NCI-H82 treated with DMSO at 0.1 percent for 48 hours (cell line): ENCODE results near the gene NECAP2.
"Not testable (repeated sequence)": the region's sequence is repeated elsewhere in the genome, so short reads cannot be mapped to it uniquely, and the experiment has no call there.

Source experiments
- DNase-seq: peaks from one replicate; lab custom pipeline; 2025; ENCODE audit not compliant: unreplicated experiment; lab: John Stamatoyannopoulos, UW

The NECAP2 gene

GRCh38 chr1:16425125-16426025 is 15.1 kb upstream of the NECAP2 start:
- no peak for DNase-seq

- DNase-seq, result no peak
These were observed 9.9 kb upstream of the NECAP2 start for GRCh38 chr1:16430606-16431005.

DNA sequence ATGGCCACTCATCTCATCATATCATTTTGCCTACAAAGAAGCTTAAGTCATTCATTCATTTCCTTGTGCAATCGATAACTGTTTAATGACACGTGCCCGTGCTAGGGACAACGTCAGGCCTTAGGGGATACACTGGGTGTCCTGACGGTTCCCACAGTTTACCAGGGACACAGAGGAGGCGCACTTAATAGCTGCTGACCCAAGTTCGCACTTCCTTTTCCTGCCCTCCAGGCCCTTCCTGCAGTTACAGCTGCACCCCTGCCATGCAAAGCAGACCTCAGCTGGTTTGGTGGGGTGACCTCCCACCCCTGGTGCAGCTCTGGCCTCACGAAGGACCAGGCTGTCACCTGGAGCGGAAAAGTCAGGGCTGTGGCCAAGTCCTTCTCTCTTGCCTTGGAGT is 7.5 kb upstream of the NECAP2 start:
- no peak for DNase-seq

DNA sequence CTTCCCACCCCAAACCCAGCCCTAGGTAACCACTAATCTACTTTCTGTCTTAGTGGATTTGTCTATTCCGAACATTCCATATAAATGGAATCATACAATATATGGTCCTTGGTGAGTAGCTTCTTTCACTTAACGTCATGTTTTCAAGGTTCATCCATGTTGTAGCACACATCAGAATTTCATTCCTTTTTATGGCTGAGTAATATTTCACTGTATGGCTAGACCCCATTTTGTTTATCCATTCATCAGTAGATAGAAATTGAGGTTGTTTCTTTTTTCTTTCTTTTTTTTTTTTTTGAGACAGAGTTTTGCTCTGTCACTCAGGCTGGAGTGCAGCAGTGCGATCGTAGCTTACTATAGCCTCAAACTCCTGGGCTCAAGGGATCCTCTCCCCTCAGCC is 6.5 kb upstream of the NECAP2 start:
- DNase-seq, result no peak

DNA sequence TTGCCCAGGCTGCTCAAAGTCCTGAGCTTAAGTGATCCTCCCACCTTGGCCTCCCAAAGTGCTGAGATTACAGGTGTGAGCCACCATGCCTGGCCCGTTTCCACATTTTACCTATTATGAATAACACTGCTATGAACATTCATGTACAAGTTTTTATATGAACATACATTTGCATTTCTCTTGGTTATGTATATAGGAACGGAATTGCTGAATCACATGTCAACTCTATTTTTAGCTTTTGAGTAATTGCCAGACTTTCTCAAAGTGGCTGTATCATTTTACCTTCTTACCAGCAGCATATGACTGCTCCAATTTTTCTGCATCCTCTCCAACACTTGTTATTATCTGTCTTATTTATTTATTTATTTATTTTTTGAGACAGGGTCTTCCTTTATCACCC is 6.0 kb upstream of the NECAP2 start:
- no peak for DNase-seq

GRCh38 chr1:16436946-16437474 is 3.5 kb upstream of the NECAP2 start, which contains the start of gene SPATA21:
SPATA21 (minus strand) TSS chr1:16437424; CDS start chr1:16431371, 6,053 bp downstream.
- no peak for DNase-seq

DNA sequence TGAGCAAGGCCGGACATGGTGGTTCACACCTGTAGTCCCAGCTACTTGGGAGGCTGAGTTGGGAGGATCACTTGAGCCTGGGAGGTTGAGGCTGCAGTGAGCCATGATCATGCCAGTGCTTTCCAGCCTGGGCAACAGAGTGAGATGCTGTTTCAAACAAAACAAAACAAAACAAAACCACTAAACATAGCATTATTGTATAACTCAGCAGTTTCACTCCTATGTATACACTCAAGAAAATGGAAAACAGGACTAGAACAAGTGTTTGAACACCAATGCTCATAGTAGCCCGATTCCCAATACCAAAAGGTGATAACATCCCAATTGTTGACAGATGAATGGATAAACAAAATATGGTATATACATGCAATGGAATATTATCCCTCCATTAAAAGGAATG is 2.0 kb upstream of the NECAP2 start:
- no peak for DNase-seq

GRCh38 chr1:16438924-16439323 is 1.6 kb upstream of the NECAP2 start:
- DNase-seq, result no peak

DNA sequence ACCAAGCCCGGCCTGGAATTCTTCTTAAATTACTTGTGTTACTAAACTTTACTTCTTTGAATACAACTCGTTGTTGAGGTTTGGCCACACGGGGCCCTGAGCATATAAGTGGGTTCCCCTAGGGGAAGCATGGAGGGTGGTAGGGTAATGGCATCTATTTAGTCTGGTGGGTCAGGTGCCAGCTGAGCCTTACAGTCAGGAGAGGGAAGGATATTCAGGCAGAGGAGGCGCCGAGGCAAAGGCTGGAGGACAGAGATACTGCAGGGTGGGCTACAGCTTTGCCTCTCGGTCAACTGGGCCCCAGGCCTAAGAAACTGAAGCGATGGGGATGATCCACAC is 424 bp upstream of the NECAP2 start:
- no peak for DNase-seq

DNA sequence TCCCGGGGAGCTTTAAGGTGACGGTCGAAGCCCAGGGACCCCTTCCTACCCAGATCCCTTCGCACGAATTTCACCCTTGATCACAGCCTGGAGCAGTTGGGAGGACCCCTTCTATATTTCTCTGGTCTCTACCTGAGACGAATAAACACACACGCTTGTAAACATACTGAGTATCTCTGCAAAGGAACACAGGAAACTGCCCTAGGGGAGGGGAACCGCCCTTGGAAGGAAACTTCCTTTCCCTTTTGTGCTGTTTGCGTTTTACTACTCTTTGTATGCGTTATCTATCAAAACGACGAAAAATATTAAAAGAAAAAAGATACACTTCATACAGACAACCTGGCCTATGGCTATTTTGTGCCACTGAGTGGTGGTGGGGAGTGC is 750 bp downstream of the NECAP2 start:
- DNase-seq, result no peak

- no peak for DNase-seq
These were observed 1.7 kb downstream of the NECAP2 start for GRCh38 chr1:16442265-16442664.

- no peak for DNase-seq
These were observed 2.4 kb downstream of the NECAP2 start for GRCh38 chr1:16442941-16443340.

- no peak for DNase-seq
These were observed 3.6 kb downstream of the NECAP2 start for GRCh38 chr1:16443975-16444770.

- DNase-seq, result no peak
These were observed 4.5 kb downstream of the NECAP2 start for GRCh38 chr1:16445052-16445451.

DNA sequence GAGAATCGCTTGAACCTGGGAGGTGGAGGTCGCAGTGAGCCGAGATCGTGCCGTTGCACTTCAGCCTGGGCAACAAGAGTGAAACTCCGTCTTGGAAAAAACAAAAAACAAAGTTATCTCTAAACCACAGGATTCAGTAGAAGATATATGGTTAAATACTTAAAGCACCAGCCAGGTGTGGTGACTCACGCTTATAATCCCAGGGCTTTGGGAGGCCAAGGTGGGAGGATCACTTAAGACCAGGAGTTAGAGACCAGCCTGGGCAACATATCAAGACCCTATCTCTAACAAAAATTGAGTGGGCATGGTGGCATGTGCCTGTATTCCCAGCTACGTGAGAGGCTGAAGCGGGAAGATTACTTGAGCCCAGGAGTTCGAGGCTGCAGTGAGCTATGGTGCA is 5.6 kb downstream of the NECAP2 start:
- no peak for DNase-seq

DNA sequence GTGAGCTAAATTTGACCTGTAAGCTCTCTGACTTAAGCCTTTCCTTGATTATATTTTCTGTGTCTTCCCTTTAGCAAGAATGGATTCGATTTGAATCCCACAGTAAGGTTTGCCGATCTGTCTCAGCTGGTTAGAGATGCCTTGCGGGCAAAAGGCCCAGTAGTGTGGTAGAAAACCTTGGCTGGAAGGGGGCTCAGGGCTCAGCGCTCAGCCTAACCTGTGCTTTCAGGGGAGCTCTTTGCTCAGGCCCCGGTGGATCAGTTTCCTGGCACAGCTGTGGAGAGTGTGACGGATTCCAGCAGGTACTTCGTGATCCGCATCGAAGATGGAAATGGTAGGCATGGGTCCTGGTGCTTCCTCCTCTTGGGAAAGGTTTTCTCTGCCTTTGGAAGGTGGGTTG is 7.1 kb downstream of the NECAP2 start:
- no peak for DNase-seq

- no peak for DNase-seq
These were observed 8.5 kb downstream of the NECAP2 start for GRCh38 chr1:16449065-16449464.

DNA sequence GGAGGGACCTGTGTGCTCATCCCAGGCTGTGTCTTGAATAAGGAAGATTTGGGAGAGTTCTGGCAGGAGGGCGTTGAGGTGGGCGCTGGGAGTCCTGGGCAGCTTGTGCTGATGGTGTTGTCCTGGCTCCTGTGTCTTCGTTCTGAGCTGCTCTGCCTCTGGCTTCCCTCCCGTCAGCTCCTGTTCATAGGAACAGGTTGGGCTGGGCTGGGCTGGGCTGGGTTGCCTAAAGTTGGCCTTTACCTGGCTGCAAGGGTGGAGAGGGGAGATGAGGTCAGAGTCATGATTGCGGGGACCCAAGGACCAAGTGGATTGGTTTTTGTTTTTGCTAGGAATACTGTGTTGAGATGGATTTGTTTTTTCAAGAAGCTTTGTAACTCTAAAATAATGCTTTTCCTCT is 9.1 kb downstream of the NECAP2 start:
- no peak for DNase-seq

DNA sequence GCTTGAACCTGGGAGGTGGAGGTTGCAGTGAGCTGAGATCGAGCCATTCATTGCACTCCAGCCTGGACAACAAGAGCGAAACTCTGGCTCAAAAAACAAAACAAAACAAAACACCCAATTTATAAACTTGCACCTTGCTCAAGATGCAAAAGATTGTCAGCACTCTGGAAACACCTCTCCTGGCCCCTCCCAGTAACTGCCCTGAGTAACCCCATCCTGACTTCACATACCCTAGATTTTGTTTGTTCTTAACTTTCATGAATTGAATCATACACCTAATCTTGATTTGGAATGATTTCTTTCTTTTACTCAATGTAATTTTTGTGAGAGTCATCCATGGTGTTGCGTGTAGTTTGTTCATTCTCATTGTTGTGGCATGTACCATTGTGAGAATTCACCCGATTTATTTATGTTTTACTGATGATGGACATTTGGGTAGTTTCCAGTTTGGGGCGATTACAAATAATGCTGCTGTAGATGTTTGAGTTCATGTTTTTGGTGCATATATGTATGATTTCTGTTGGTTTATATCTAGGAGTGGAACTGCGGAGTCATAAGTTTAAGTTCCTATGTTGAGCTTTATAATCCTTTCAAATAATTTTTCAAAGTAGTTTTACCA is 10.4 kb downstream of the NECAP2 start:
- DNase-seq, result no peak

- no peak for DNase-seq
These were observed 11.5 kb downstream of the NECAP2 start for GRCh38 chr1:16451841-16452528.

GRCh38 chr1:16454909-16455308 is 14.4 kb downstream of the NECAP2 start:
- DNase-seq, result not testable (repeated sequence)
